ENCODE data around the gene MAPK8.

Gene MAPK8

DNA sequence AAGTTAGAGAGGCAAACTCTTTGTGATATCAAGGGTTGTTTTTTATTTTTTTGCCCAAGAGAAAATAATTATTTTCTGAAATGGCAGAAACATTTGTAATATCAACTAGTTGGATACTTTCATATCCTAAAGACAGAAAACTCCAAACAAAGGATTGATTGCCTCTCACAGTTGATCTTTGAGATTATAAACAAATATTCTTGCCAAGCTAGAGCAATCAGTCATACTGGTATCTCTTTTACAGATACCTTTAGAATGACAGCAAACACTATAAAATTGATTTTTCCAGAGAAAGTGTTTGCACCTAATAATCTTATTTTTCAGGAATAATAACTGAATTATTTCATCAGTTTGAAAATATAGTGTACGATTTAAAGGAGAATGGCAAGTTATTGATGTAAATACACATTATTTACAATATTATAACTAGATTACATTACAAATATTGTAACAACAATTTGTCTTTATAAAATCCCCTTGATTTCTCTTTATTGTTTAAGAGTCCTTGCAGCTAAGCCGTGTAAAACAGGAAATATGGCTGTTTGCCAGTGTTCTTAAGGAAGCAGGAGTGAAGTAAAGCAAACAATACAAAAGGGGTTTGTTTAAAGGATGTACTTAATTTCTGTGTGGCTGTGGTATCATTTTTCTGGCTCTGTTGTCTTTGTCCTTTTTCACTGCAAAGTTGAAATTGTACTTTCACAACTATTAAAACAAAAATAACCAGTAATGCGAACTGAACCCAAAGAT lies 58.4 kb downstream of the MAPK8 start:
- TF ChIP-seq GABPA (IDR thresholded peaks at IDR 0.05; ENCODE audit: low read depth), result no peak
- TF ChIP-seq CTCF (IDR thresholded peaks at IDR 0.05; ENCODE audit: insufficient read depth, low read length), result no peak
- TF ChIP-seq POLR2AphosphoS5 (IDR thresholded peaks at IDR 0.05; ENCODE audit: low read depth), result no peak
- TF ChIP-seq, protein P1, sequence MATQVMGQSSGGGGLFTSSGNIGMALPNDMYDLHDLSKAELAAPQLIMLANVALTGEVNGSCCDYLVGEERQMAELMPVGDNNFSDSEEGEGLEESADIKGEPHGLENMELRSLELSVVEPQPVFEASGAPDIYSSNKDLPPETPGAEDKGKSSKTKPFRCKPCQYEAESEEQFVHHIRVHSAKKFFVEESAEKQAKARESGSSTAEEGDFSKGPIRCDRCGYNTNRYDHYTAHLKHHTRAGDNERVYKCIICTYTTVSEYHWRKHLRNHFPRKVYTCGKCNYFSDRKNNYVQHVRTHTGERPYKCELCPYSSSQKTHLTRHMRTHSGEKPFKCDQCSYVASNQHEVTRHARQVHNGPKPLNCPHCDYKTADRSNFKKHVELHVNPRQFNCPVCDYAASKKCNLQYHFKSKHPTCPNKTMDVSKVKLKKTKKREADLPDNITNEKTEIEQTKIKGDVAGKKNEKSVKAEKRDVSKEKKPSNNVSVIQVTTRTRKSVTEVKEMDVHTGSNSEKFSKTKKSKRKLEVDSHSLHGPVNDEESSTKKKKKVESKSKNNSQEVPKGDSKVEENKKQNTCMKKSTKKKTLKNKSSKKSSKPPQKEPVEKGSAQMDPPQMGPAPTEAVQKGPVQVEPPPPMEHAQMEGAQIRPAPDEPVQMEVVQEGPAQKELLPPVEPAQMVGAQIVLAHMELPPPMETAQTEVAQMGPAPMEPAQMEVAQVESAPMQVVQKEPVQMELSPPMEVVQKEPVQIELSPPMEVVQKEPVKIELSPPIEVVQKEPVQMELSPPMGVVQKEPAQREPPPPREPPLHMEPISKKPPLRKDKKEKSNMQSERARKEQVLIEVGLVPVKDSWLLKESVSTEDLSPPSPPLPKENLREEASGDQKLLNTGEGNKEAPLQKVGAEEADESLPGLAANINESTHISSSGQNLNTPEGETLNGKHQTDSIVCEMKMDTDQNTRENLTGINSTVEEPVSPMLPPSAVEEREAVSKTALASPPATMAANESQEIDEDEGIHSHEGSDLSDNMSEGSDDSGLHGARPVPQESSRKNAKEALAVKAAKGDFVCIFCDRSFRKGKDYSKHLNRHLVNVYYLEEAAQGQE (IDR thresholded peaks at IDR 0.05; ENCODE audit: insufficient replicate concordance, low read depth), result no peak
- TF ChIP-seq SPI1 (IDR thresholded peaks at IDR 0.05; ENCODE audit: borderline replicate concordance, low read depth), result no peak
- no peak overlapping the region; the same call in 1 of the 2 replicates for H3K27ac ChIP-seq (replicated peaks)
- no peak for DNase-seq (ENCODE audit: low read depth in 1 of 2, low spot score in 1 of 2)
- H3K4me3 ChIP-seq (replicated peaks; ENCODE audit: insufficient read depth, low read length), result no peak overlapping the region
- H3K27me3 ChIP-seq (ENCODE audit: insufficient read depth, poor library complexity, severe bottlenecking), result no peaks in the 10 kb centered on the region

DNA sequence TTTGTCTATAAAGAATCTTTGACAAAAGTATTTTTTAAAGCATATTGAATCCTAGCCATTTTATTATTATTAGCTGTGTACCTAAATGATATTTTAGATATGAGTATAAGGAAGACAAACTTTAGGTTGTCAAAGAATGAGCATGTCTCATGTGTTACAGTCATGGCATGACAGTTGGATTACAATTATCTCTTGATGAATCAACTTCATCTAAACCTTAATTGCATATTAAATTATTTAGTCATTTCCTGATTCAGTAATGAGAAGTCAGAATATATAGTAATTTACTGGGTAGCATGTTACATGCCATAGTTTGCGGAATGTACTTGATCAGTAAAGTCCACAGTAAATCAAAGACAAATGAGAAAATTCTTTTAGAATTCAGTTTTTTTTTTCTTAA lies 59.2 kb downstream of the MAPK8 start:
- TF ChIP-seq, protein P1 (IDR thresholded peaks at IDR 0.05; ENCODE audit: insufficient replicate concordance, low read depth), result no peak
- no peak for TF ChIP-seq GABPA (IDR thresholded peaks at IDR 0.05; ENCODE audit: low read depth)
- no peak for TF ChIP-seq CTCF (IDR thresholded peaks at IDR 0.05; ENCODE audit: insufficient read depth, low read length)
- no peak for TF ChIP-seq POLR2AphosphoS5 (IDR thresholded peaks at IDR 0.05; ENCODE audit: low read depth)
- TF ChIP-seq SPI1 (IDR thresholded peaks at IDR 0.05; ENCODE audit: borderline replicate concordance, low read depth), result no peak
- Histone ChIP-seq H3K4me3 (replicated peaks; ENCODE audit: insufficient read depth, low read length) (no peak overlapping the region), H3K27me3 (ENCODE audit: insufficient read depth, poor library complexity, severe bottlenecking) (no peaks in the 10 kb centered on the region), H3K27ac (replicated peaks) (no peak overlapping the region)
- DNase-seq (ENCODE audit: low read depth in 1 of 2, low spot score in 1 of 2), result no peak

- no peak overlapping the region for H3K4me3 ChIP-seq (replicated peaks; ENCODE audit: insufficient read depth, low read length)
- TF ChIP-seq POLR2AphosphoS5 (IDR thresholded peaks at IDR 0.05; ENCODE audit: low read depth) (no peak), CTCF (IDR thresholded peaks at IDR 0.05; ENCODE audit: insufficient read depth, low read length) (no peak), SPI1 (IDR thresholded peaks at IDR 0.05; ENCODE audit: borderline replicate concordance, low read depth) (no peak), GABPA (IDR thresholded peaks at IDR 0.05; ENCODE audit: low read depth) (no peak)
- TF ChIP-seq, protein P1 (IDR thresholded peaks at IDR 0.05; ENCODE audit: insufficient replicate concordance, low read depth), result no peak
- no peak overlapping the region for H3K27ac ChIP-seq (replicated peaks)
- DNase-seq (ENCODE audit: low read depth in 1 of 2, low spot score in 1 of 2), result no peak
- H3K27me3 ChIP-seq (ENCODE audit: insufficient read depth, poor library complexity, severe bottlenecking), result no peaks in the 10 kb centered on the region
These were observed 59.8 kb downstream of the MAPK8 start for GRCh38 chr10:48366261-48366660.
